OCI-LY3 (cell line): ENCODE measurements around the gene COX6B2.

ENCODE experiments used
- EZH2phosphoT487 ChIP-seq: fragments of 200-600 bp; shearing (Covaris generic); IDR thresholded peaks from 2 replicates; pipeline ENCODE4 v1.6.1; 2018; ENCODE audit warnings: antibody characterized with exemption, mixed run types, low read depth
- TF ChIP-seq, protein P1 (sequence below): fragments of 200-600, 300-600 bp; sonication (generic); IDR thresholded peaks from 2 replicates; pipeline ENCODE4 v1.5.1; 2014; ENCODE audit warnings: antibody characterized with exemption, low read length, low read depth

- TF ChIP-seq, protein P1, sequence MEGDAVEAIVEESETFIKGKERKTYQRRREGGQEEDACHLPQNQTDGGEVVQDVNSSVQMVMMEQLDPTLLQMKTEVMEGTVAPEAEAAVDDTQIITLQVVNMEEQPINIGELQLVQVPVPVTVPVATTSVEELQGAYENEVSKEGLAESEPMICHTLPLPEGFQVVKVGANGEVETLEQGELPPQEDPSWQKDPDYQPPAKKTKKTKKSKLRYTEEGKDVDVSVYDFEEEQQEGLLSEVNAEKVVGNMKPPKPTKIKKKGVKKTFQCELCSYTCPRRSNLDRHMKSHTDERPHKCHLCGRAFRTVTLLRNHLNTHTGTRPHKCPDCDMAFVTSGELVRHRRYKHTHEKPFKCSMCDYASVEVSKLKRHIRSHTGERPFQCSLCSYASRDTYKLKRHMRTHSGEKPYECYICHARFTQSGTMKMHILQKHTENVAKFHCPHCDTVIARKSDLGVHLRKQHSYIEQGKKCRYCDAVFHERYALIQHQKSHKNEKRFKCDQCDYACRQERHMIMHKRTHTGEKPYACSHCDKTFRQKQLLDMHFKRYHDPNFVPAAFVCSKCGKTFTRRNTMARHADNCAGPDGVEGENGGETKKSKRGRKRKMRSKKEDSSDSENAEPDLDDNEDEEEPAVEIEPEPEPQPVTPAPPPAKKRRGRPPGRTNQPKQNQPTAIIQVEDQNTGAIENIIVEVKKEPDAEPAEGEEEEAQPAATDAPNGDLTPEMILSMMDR, result no peak
- no peak for TF ChIP-seq EZH2phosphoT487
Measured at GRCh38 chr19:55350620-55351315, 3.8 kb downstream of the COX6B2 start.
